ENCODE results near the gene TBL3. TPM values are rescaled to one million over a fixed set of nuclear protein-coding genes. Genes with fewer than 3 reads are reported as not detected.
A peak's percentile ranks its signal among the peaks of the same experiment; 100 is the strongest.

Gene TBL3
- total RNA-seq, 2 experiments from 2014 or later: 66.3 to 72.6 TPM

GRCh38 chr16:1940273-1941161, 31.3 kb upstream of the TBL3 start:
- no peak for DNase-seq
- no peaks in the 10 kb centered on the region for H3K9me3 Mint-ChIP-seq
- H3K36me3 Mint-ChIP-seq: peaks cover 4% of the 10 kb centered on the region
- peaks cover 17% of the 10 kb centered on the region for H3K4me1 Mint-ChIP-seq
- no peak overlapping the region for H3K27ac Mint-ChIP-seq
- no peak overlapping the region for H3K4me3 Mint-ChIP-seq
- H3K27me3 Mint-ChIP-seq: no peaks in the 10 kb centered on the region

DNA sequence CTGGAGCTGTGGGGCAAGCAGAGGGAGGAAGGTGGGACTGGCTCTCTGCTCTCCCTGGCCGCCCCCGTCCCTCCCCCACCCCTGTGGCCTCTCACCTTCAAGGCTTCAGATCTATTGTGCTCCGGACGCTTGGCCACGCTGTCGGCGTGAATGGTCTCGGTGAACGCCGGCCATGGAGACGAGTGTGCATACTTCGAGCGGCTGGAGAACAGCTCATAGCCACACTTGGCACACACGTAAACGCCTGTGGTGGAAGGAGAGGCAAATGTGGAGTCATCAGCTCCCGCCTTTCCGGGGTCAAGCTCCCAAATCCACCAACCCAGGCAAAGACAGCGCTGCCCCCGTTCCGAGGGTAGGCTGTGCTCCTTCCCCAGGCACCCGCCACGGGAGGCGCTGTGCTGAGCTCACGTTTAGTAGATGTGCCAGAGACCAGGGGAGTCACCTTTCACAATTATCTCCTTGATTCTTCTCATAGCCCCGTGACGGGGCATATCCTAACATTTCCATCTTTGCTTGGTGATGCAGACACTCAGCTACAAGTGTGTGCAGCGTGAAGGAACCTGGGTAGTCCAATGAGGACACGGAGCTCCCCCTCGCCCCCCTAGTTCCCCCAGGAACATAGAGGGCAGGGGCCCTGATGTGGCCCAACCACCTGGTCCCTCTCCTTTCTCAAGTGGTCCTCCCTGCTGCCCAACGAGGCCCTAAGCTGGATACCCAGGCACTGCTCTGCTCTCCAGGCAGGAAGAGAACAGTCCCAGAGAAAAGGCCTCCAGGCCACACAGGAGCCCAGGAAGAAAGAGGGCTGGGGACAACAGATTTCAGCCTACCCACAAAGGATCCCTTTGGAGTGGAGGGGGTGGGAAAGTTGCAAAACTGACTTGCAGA, 30.4 kb upstream of the TBL3 start:
- Mint-ChIP-seq H3K9me3 (no peaks in the 10 kb centered on the region), H3K36me3 (peaks cover 4% of the 10 kb centered on the region), H3K4me3 (peak overlapping the region; percentile 86), H3K27ac (no peak overlapping the region), H3K27me3 (no peaks in the 10 kb centered on the region), H3K4me1 (peaks cover 17% of the 10 kb centered on the region)
- no peak for DNase-seq

- no peak for DNase-seq
- Mint-ChIP-seq H3K9me3 (no peaks in the 10 kb centered on the region), H3K4me3 (peak overlapping the region; percentile 86), H3K27me3 (no peaks in the 10 kb centered on the region), H3K36me3 (peaks cover 4% of the 10 kb centered on the region), H3K4me1 (peaks cover 17% of the 10 kb centered on the region), H3K27ac (no peak overlapping the region)
Observed at GRCh38 chr16:1942047-1942809, 29.6 kb upstream of the TBL3 start.

GRCh38 chr16:1942810-1943726, 28.8 kb upstream of the TBL3 start, which contains the start of gene MSRB1:
Gene MSRB1, minus strand, starts transcription at chr16:1943199. Its CDS starts 43 bp downstream, at chr16:1943156.
- no peaks in the 10 kb centered on the region for H3K9me3 Mint-ChIP-seq
- H3K27ac Mint-ChIP-seq: peak within 1 kb of the TSS; percentile 85
- peaks cover 4% of the 10 kb centered on the region for H3K36me3 Mint-ChIP-seq
- DNase-seq: peak; percentile 100
- peaks cover 17% of the 10 kb centered on the region for H3K4me1 Mint-ChIP-seq
- H3K4me3 Mint-ChIP-seq: peak within 1 kb of the TSS; percentile 86
- no peaks in the 10 kb centered on the region for H3K27me3 Mint-ChIP-seq

- no peak for DNase-seq
- peaks cover 17% of the 10 kb centered on the region for H3K4me1 Mint-ChIP-seq
Observed at GRCh38 chr16:1944612-1945199, 27.1 kb upstream of the TBL3 start.

GRCh38 chr16:1945559-1946391, 26.1 kb upstream of the TBL3 start:
- Mint-ChIP-seq H3K4me3 (no peak overlapping the region), H3K27me3 (no peaks in the 10 kb centered on the region), H3K9me3 (no peaks in the 10 kb centered on the region), H3K36me3 (no peaks in the 10 kb centered on the region), H3K27ac (no peak overlapping the region), H3K4me1 (peaks cover 17% of the 10 kb centered on the region)
- no peak for DNase-seq

More at GRCh38 chr16:1944612-1945199, 27.1 kb upstream of the TBL3 start:
- Mint-ChIP-seq H3K4me3 (peak overlapping the region; percentile 86), H3K36me3 (no peaks in the 10 kb centered on the region), H3K27me3 (no peaks in the 10 kb centered on the region), H3K9me3 (no peaks in the 10 kb centered on the region), H3K27ac (no peak overlapping the region)

DNA sequence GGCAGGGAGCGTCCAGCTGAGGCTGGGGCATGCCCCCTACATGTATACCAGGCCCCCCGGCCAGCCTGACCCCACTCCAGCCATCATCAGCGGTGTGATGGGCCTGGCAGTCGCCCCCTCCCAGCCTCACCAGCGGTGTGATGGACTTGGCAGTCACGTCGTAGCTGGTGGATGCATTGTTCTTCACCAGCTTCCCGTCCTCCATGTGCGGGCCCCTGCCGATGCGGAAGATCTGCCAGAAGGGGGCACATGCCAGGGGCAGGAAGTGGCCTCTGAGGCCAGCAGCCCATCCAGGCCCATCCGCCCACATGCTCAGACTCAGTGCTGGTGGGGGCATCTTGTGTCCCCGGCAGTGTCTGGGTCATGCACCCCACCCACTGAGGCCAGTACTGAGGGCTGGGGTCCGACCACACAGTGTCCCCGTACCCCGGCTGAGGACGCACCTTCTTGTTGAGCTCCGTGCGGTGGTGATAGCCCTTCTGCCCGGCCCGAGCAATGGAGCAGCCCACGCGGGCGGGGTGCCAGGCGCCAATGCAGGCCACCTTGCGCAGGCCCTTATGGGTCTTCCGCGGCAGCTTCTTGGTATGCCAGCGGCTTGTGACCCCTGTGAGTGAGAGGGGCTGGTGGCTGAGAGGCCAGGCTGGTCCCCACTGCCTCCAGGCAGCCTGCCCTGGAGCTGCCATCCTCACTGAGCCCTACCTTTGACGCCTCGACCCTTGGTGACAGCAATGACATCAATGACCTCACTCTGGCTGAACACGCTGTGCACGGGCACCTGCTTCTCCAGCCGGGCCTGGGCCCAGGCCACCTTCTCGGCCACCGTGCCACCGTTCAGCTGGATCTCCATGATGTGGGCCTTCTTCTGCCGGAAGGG, 25.1 kb upstream of the TBL3 start:
- no peak for DNase-seq
- Mint-ChIP-seq H3K9me3 (no peaks in the 10 kb centered on the region), H3K36me3 (no peaks in the 10 kb centered on the region), H3K27ac (no peak overlapping the region), H3K4me1 (peaks cover 14% of the 10 kb centered on the region), H3K4me3 (no peak overlapping the region), H3K27me3 (no peaks in the 10 kb centered on the region)

- H3K27ac Mint-ChIP-seq: no peak overlapping the region
- no peaks in the 10 kb centered on the region for H3K9me3 Mint-ChIP-seq
- H3K27me3 Mint-ChIP-seq: no peaks in the 10 kb centered on the region
- no peak for DNase-seq
- no peak overlapping the region for H3K4me3 Mint-ChIP-seq
- no peaks in the 10 kb centered on the region for H3K36me3 Mint-ChIP-seq
- H3K4me1 Mint-ChIP-seq: peaks cover 10% of the 10 kb centered on the region
Observed at GRCh38 chr16:1947369-1947670, 24.5 kb upstream of the TBL3 start.

GRCh38 chr16:1949507-1949906, 22.3 kb upstream of the TBL3 start:
- Mint-ChIP-seq H3K36me3 (no peaks in the 10 kb centered on the region), H3K4me1 (peaks cover under 1% of the 10 kb centered on the region), H3K4me3 (no peak overlapping the region), H3K27ac (no peak overlapping the region), H3K9me3 (no peaks in the 10 kb centered on the region), H3K27me3 (no peaks in the 10 kb centered on the region)
- DNase-seq: no peak

- DNase-seq: no peak
- Mint-ChIP-seq H3K27ac (no peak overlapping the region), H3K27me3 (no peaks in the 10 kb centered on the region), H3K9me3 (no peaks in the 10 kb centered on the region), H3K4me1 (no peaks in the 10 kb centered on the region), H3K36me3 (no peaks in the 10 kb centered on the region), H3K4me3 (no peak overlapping the region)
Observed at GRCh38 chr16:1950047-1950446, 21.8 kb upstream of the TBL3 start.

GRCh38 chr16:1950559-1950958, 21.3 kb upstream of the TBL3 start:
- Mint-ChIP-seq H3K4me1 (no peaks in the 10 kb centered on the region), H3K27me3 (no peaks in the 10 kb centered on the region), H3K27ac (no peak overlapping the region), H3K36me3 (no peaks in the 10 kb centered on the region), H3K9me3 (no peaks in the 10 kb centered on the region), H3K4me3 (no peak overlapping the region)
- no peak for DNase-seq

- Mint-ChIP-seq H3K27ac (no peak overlapping the region), H3K4me1 (no peaks in the 10 kb centered on the region), H3K4me3 (no peak overlapping the region), H3K9me3 (no peaks in the 10 kb centered on the region), H3K36me3 (no peaks in the 10 kb centered on the region), H3K27me3 (peaks cover 2% of the 10 kb centered on the region)
- DNase-seq: no peak
Observed at GRCh38 chr16:1953734-1954133, 18.1 kb upstream of the TBL3 start.
